Gastrocnemius medialis (tissue), 4 donors: ENCODE results near the gene SCN9A. TPM values are rescaled to one million over a fixed set of nuclear protein-coding genes. Genes with fewer than 3 reads are reported as not detected.

Experiments used
- ATAC-seq, 2 donors: fragments of 150-250 bp; one replicate each; pipeline ENCODE4 v1.9.1; 2016
- DNase-seq, 2 donors: peaks; one replicate each; pipeline ENCODE4 v3.0.0-alpha.2; 2019
- H3K27ac ChIP-seq, 4 donors: fragments of 200-600 bp; sonication (generic); 1 replicate in 1 of 4; 2 replicates in 3 of 4; pipeline ENCODE4 v1.5.1; 2016 to 2018; ENCODE audit warnings: mild to moderate bottlenecking in 2 of 4, moderate library complexity in 1 of 4
- H3K27me3 ChIP-seq, 3 donors: fragments of 200-600 bp; sonication (generic) in 2 of 3; 1 replicate in 1 of 3; 2 replicates in 2 of 3; pipeline versions ENCODE4 v1.5.1 to v1.6.0; 2016 to 2019; ENCODE audit warnings: mild to moderate bottlenecking in 1 of 3, moderate library complexity in 1 of 3
- H3K36me3 ChIP-seq, 2 donors: fragments of 200-600 bp; sonication (generic) in 1 of 2; one replicate each; pipeline ENCODE4 v1.5.1; 2017 to 2018
- H3K4me1 ChIP-seq, 2 donors: fragments of 200-600 bp; sonication (generic) in 1 of 2; one replicate each; pipeline ENCODE4 v1.5.1; 2016 to 2017; ENCODE audit warnings: mild to moderate bottlenecking in 2 of 2
- H3K4me3 ChIP-seq, 4 donors: fragments of 200-600 bp; sonication (generic) in 3 of 4; 1 replicate in 1 of 4; 2 replicates in 3 of 4; pipeline ENCODE4 v1.5.1; 2016 to 2019; ENCODE audit warnings: mild to moderate bottlenecking in 2 of 4
- H3K9me3 ChIP-seq, 3 donors: fragments of 200-600 bp; sonication (generic) in 2 of 3; 1 replicate in 1 of 3; 2 replicates in 2 of 3; pipeline ENCODE4 v1.5.1; 2016 to 2019
- POLR2A ChIP-seq, 2 donors: fragments of 450-650 bp; IDR thresholded peaks; one replicate each; pipeline ENCODE4 v1.6.1; 2017; ENCODE audit warnings: antibody characterized with exemption in 2 of 2, mild to moderate bottlenecking in 2 of 2, moderate library complexity in 2 of 2
- in situ Hi-C, 4 donors: fragments of 200-750 bp; cut with MboI; loops; one replicate each; pipeline versions ENCODE4 v1.15.0 to v1.8.0; 2017; ENCODE audit warnings: low sequenced_read_pairs in 4 of 4
- intact Hi-C: fragments of 100-400 bp; cut with DNase I; formaldehyde crosslinking; loops from one replicate; pipeline ENCODE4 v1.15.1; 2023; ENCODE audit warnings: low total_unique reads
- total RNA-seq, 4 donors: library from RNA; depleted of rRNA; stranded (reverse); fragments of >200 nt; gene quantifications; one replicate each; pipeline versions ENCODE4 v1.1.0 to v1.2.3, GENCODE V29; 2016
- TF ChIP-seq, protein P1 (sequence below), 5 experiments: fragments of 450-650 bp in 3 of 5; fragments of 200-600 bp in 2 of 5; sonication (generic) in 2 of 5; IDR thresholded peaks in 4 of 5; conservative IDR thresholded peaks in 1 of 5; 1 replicate in 4 of 5; 2 replicates in 1 of 5; pipeline ENCODE4 v1.5.1; 2016 to 2019; ENCODE audit warnings: antibody characterized with exemption in 5 of 5, mild to moderate bottlenecking in 3 of 5, moderate library complexity in 3 of 5

SCN9A gene
- total RNA-seq, 4 donors from 2014 or later: 0.10 to 1.1 (median 0.49) TPM

DNA sequence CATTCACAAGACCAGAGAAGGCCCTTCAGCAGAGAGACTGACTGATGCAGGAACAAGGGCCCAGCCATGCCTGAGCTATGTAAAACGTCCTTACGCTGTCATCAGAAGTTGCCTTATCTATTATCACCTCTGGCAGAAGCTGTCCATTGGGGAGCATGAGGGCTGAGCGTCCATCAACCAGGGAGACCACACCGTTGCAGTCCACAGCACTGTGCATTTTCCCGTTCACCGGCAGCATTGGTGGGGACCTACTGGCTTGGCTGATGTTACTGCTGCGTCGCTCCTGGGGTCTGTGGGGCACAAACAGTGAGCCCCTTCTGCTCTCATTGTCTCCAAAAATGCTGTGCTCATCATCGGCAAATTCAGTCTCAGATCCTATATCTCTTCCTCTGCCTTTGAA lies 91.4 kb downstream of the SCN9A start:
- TF ChIP-seq POLR2A (IDR thresholded peaks at IDR 0.05): no peak
- TF ChIP-seq, protein P1, sequence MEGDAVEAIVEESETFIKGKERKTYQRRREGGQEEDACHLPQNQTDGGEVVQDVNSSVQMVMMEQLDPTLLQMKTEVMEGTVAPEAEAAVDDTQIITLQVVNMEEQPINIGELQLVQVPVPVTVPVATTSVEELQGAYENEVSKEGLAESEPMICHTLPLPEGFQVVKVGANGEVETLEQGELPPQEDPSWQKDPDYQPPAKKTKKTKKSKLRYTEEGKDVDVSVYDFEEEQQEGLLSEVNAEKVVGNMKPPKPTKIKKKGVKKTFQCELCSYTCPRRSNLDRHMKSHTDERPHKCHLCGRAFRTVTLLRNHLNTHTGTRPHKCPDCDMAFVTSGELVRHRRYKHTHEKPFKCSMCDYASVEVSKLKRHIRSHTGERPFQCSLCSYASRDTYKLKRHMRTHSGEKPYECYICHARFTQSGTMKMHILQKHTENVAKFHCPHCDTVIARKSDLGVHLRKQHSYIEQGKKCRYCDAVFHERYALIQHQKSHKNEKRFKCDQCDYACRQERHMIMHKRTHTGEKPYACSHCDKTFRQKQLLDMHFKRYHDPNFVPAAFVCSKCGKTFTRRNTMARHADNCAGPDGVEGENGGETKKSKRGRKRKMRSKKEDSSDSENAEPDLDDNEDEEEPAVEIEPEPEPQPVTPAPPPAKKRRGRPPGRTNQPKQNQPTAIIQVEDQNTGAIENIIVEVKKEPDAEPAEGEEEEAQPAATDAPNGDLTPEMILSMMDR (IDR thresholded peaks at IDR 0.05 in 4 of 5, conservative IDR thresholded peaks at IDR 0.05 in 1 of 5): no peak
- no peaks in the 10 kb centered on the region for H3K9me3 ChIP-seq
- H3K27ac ChIP-seq: no peak overlapping the region
- in situ Hi-C loops (no loop called here), intact Hi-C loops (no loop called here)
- no peaks in the 10 kb centered on the region for H3K27me3 ChIP-seq
- H3K36me3 ChIP-seq: no peaks in the 10 kb centered on the region
- ATAC-seq (no peak), DNase-seq (no peak)
- no peak overlapping the region for H3K4me3 ChIP-seq
- H3K4me1 ChIP-seq: no peaks in the 10 kb centered on the region

DNA sequence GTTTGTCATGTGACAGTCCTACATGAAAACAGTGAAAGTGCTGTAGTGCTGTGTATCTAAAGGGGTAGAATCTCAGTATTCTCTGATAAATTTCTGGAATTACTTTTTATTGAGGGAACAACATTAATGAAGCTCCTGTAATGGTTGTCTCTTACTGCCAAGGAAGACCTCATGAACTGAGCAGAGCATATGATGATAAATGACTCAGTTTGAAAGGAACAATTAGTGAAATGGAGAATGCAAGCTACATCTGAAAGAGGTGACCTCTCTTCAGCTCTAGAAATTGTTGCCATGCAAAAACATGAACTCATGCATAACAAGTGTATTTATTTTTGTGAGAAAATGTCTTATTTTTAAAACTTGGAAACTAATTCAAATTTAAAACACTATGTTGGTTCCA lies 93.6 kb downstream of the SCN9A start:
- Histone ChIP-seq H3K27ac (no peak overlapping the region), H3K27me3 (no peaks in the 10 kb centered on the region), H3K4me1 (no peaks in the 10 kb centered on the region), H3K9me3 (no peaks in the 10 kb centered on the region), H3K4me3 (no peak overlapping the region), H3K36me3 (no peaks in the 10 kb centered on the region)
- TF ChIP-seq, protein P1 (IDR thresholded peaks at IDR 0.05 in 4 of 5, conservative IDR thresholded peaks at IDR 0.05 in 1 of 5): no peak
- TF ChIP-seq POLR2A (IDR thresholded peaks at IDR 0.05): no peak
- intact Hi-C loops (no loop called here), in situ Hi-C loops (no loop called here)
- ATAC-seq (no peak), DNase-seq (no peak)

DNA sequence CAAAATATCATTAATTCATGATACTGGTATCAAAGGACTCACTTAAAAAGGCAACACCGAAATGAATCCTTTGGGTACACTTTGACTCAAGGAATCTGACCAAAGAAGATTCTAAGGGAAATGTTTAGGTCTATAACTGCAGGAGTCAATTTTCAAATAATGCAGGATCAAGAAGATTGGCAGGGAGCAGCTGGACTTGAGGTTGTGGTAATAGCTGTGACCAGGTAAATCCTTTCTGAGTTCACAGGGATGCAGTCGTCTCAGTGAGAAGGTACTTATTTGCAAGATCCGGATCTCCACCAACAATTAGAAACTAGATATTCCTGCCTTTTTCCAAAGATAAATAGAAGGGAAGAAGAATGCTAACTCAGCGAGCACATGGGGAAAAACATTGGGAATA lies 96.9 kb downstream of the SCN9A start:
- DNase-seq (no peak), ATAC-seq (no peak)
- Histone ChIP-seq H3K36me3 (no peaks in the 10 kb centered on the region), H3K27ac (no peak overlapping the region), H3K4me1 (no peaks in the 10 kb centered on the region), H3K27me3 (no peaks in the 10 kb centered on the region), H3K9me3 (no peaks in the 10 kb centered on the region), H3K4me3 (no peak overlapping the region)
- intact Hi-C loops (no loop called here), in situ Hi-C loops (no loop called here)
- TF ChIP-seq, protein P1 (IDR thresholded peaks at IDR 0.05 in 4 of 5, conservative IDR thresholded peaks at IDR 0.05 in 1 of 5): no peak
- no peak for TF ChIP-seq POLR2A (IDR thresholded peaks at IDR 0.05)

DNA sequence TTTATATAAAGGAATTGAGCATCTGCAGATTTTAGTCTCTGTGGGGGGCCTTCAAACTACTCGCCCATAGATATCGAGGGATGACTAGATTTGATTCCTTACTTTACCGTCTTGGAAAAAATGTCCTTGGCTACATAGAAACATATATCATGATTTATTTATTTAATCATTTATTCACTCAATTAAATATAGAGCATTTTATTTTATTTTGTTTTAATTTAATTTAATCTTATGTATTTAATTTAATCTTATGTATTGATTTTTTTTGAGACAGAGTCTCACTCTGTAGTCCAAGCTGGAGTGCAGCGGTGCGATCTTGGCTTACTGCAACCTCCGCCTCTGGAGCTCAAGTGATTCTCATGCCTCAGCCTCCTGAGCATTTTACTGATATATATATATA lies 105.4 kb downstream of the SCN9A start:
- H3K4me1 ChIP-seq: no peaks in the 10 kb centered on the region
- no peak for TF ChIP-seq POLR2A (IDR thresholded peaks at IDR 0.05)
- TF ChIP-seq, protein P1 (IDR thresholded peaks at IDR 0.05 in 4 of 5, conservative IDR thresholded peaks at IDR 0.05 in 1 of 5): no peak
- H3K27me3 ChIP-seq: no peaks in the 10 kb centered on the region
- ATAC-seq (no peak), DNase-seq (no peak)
- no peak overlapping the region for H3K27ac ChIP-seq
- no peaks in the 10 kb centered on the region for H3K9me3 ChIP-seq
- in situ Hi-C loops (no loop called here), intact Hi-C loops (no loop called here)
- no peaks in the 10 kb centered on the region for H3K36me3 ChIP-seq
- H3K4me3 ChIP-seq: no peak overlapping the region

DNA sequence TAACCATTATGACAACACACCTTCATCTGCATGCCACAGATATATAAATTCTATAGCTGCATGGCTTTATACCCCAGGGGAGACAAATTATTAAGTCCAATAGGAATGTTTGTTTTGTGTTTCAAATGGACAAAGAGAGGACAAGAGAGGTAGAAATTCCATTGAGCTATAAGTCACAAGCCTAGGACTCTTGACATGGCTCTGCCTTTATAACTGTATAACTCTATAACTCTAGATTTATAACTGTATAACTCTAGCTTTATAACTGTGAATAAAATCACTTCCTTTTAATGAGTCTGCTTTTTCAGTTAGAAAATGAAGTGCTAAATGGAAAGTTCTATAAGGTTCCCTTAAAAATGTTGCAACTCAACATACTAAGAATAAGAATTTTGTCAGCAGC lies 106.4 kb downstream of the SCN9A start:
- no peak for DNase-seq
- in situ Hi-C loops: no loop called here

More for the DNA sequence above, 106.4 kb downstream of the SCN9A start:
- Histone ChIP-seq H3K4me1 (no peaks in the 10 kb centered on the region), H3K4me3 (no peak overlapping the region), H3K27me3 (no peaks in the 10 kb centered on the region), H3K36me3 (no peaks in the 10 kb centered on the region), H3K9me3 (no peaks in the 10 kb centered on the region), H3K27ac (no peak overlapping the region)
- intact Hi-C loops: no loop called here
- no peak for TF ChIP-seq POLR2A (IDR thresholded peaks at IDR 0.05)
- TF ChIP-seq, protein P1 (IDR thresholded peaks at IDR 0.05 in 4 of 5, conservative IDR thresholded peaks at IDR 0.05 in 1 of 5): no peak
- ATAC-seq: no peak
